ENCODE measurements around the gene BIRC7. TPM values are rescaled to one million over a fixed set of nuclear protein-coding genes. Genes with fewer than 3 reads are reported as not detected.

The BIRC7 gene
- total and polyA plus RNA-seq, 10 donors: 0.40 to 2.9 (median 1.2) TPM; not detected in 2

GRCh38 chr20:63277466-63278272 lies 42.0 kb downstream of the BIRC7 start:
- intact Hi-C loops (cut with DNase I; ENCODE audit: low total_unique reads): no loop called here
- Histone ChIP-seq H3K4me1 (peaks cover 14 to 37% (median 23%) of the 10 kb centered on the region in 6 donors), H3K27ac (no peak overlapping the region), H3K27me3 (replicated peaks in 1 of 7) (no peaks in the 10 kb centered on the region), H3K36me3 (peaks cover 0 to 76% (median 69%) of the 10 kb centered on the region in 6 donors), H3K4me3 (no peak overlapping the region), H3K9me3 (no peaks in the 10 kb centered on the region)
- WGBS, 5 donors: 90 to 97% (median 96%) methylated on average over 17 to 30 of the region's 30 CpGs
- TF ChIP-seq POLR2AphosphoS5 (IDR thresholded peaks at IDR 0.05): no peak
- no peak for TF ChIP-seq POLR2A (IDR thresholded peaks at IDR 0.05)
- TF ChIP-seq, protein P1, sequence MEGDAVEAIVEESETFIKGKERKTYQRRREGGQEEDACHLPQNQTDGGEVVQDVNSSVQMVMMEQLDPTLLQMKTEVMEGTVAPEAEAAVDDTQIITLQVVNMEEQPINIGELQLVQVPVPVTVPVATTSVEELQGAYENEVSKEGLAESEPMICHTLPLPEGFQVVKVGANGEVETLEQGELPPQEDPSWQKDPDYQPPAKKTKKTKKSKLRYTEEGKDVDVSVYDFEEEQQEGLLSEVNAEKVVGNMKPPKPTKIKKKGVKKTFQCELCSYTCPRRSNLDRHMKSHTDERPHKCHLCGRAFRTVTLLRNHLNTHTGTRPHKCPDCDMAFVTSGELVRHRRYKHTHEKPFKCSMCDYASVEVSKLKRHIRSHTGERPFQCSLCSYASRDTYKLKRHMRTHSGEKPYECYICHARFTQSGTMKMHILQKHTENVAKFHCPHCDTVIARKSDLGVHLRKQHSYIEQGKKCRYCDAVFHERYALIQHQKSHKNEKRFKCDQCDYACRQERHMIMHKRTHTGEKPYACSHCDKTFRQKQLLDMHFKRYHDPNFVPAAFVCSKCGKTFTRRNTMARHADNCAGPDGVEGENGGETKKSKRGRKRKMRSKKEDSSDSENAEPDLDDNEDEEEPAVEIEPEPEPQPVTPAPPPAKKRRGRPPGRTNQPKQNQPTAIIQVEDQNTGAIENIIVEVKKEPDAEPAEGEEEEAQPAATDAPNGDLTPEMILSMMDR (IDR thresholded peaks at IDR 0.05 in 8 of 11, conservative IDR thresholded peaks at IDR 0.05 in 3 of 11): no peak
- no peak for DNase-seq

DNA sequence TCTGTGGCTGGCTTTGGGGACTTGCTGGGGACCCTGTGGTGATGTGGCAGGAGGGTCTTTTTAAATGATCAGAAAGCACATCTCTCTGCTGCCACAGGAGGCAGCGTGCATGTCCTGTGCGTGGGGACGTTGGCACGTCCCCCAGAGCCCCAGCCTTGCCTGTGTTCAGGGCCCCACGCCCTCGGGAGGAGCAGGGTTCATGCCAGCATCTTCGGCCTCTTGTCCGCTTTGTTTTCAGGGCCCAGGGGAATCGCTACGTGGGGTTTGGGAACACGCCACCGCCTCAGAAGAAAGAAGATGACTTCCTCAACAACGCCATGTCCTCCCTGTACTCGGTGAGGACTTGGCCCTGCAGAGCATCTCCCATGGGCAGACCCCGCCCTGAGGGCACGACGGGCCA lies 43.0 kb downstream of the BIRC7 start:
- intact Hi-C loops (cut with DNase I; ENCODE audit: low total_unique reads): no loop called here
- no peak for DNase-seq
- Histone ChIP-seq H3K27ac (no peak overlapping the region), H3K36me3 (peaks cover 0 to 86% (median 79%) of the 10 kb centered on the region in 6 donors), H3K4me1 (peaks cover 11 to 32% (median 17%) of the 10 kb centered on the region in 6 donors), H3K4me3 (no peak overlapping the region), H3K27me3 (replicated peaks in 1 of 7) (no peaks in the 10 kb centered on the region), H3K9me3 (no peaks in the 10 kb centered on the region)
- 86 to 93% (median 88%) methylated on average over 16 to 17 of the region's 17 CpGs for WGBS, 5 donors
- TF ChIP-seq, protein P1 (IDR thresholded peaks at IDR 0.05 in 8 of 11, conservative IDR thresholded peaks at IDR 0.05 in 3 of 11): no peak
- TF ChIP-seq POLR2A (IDR thresholded peaks at IDR 0.05) (no peak), POLR2AphosphoS5 (IDR thresholded peaks at IDR 0.05) (no peak)

GRCh38 chr20:63279931-63280330 lies 44.2 kb downstream of the BIRC7 start:
- H3K36me3 ChIP-seq: peaks cover 0 to 99% (median 84%) of the 10 kb centered on the region in 6 donors
- intact Hi-C loops (cut with DNase I; ENCODE audit: low total_unique reads): no loop called here
- H3K4me3 ChIP-seq: no peak overlapping the region
- no peaks in the 10 kb centered on the region for H3K27me3 ChIP-seq (replicated peaks in 1 of 7)
- TF ChIP-seq POLR2AphosphoS5 (IDR thresholded peaks at IDR 0.05): no peak
- TF ChIP-seq, protein P1 (IDR thresholded peaks at IDR 0.05 in 8 of 11, conservative IDR thresholded peaks at IDR 0.05 in 3 of 11): no peak
- H3K9me3 ChIP-seq: no peaks in the 10 kb centered on the region
- no peak for DNase-seq
- peaks cover 0 to 31% (median 4%) of the 10 kb centered on the region in 6 donors for H3K4me1 ChIP-seq
- 92 to 97% (median 96%) methylated on average over 15 of the region's 15 CpGs for WGBS, 5 donors
- H3K27ac ChIP-seq: no peak overlapping the region

DNA sequence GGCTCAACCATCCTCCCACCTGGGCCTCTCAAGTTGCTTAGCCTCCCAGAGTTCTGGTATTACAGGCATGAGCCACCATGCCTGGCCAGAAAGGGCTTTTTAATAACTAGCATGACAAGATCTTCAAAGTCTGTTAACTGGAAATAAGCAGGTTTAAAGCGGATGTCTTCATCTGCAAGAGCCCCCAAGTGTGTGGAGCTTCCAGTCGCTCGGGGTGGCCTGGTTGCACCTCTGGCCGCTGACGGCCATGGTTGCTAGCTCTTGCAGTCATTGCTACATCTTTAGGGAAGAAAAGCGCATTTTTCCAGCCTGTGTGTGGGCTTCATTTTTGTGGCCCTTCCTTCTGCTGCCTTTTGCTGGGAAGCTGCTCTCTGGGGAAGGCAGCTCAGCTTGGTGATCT lies 44.7 kb downstream of the BIRC7 start:
- H3K27me3 ChIP-seq (replicated peaks in 1 of 7): no peaks in the 10 kb centered on the region
- TF ChIP-seq POLR2A (IDR thresholded peaks at IDR 0.05) (no peak), POLR2AphosphoS5 (IDR thresholded peaks at IDR 0.05) (no peak)
- TF ChIP-seq, protein P1 (IDR thresholded peaks at IDR 0.05 in 8 of 11, conservative IDR thresholded peaks at IDR 0.05 in 3 of 11): no peak
- peaks cover 0 to 100% (median 87%) of the 10 kb centered on the region in 6 donors for H3K36me3 ChIP-seq
- DNase-seq: no peak
- intact Hi-C loops (cut with DNase I; ENCODE audit: low total_unique reads): no loop called here
- H3K4me1 ChIP-seq: peaks cover 0 to 31% (median 1%) of the 10 kb centered on the region in 6 donors
- no peak overlapping the region for H3K27ac ChIP-seq
- WGBS, 5 donors: 94 to 98% (median 97%) methylated on average over 6 of the region's 6 CpGs
- no peak overlapping the region for H3K4me3 ChIP-seq
- no peaks in the 10 kb centered on the region for H3K9me3 ChIP-seq
